T-cell (primary cell): ENCODE measurements around the gene NR1I2. TPM values are rescaled to one million over a fixed set of nuclear protein-coding genes. Genes with fewer than 3 reads are reported as not detected.

ENCODE experiments used
- ATAC-seq, 4 experiments: fragments of 200-7000 bp in 3 of 4; fragments of 150-1000 bp in 1 of 4; cut with Tn5 transposase; replicated peaks in 1 of 4; 1 replicate in 3 of 4; 2 replicates in 1 of 4; pipeline ENCODE4 v1.10.0; 2021; ENCODE audit warnings: moderate library complexity in 3 of 4, mild to moderate bottlenecking in 2 of 4, moderate number of reproducible peaks in 1 of 4
- CTCF ChIA-PET, 2 donors: fragments of 300-600 bp; sonication (Branson Sonifier 250); formaldehyde crosslinking; loops; one replicate each; lab custom pipeline; 2022; ENCODE audit warnings: antibody characterized with exemption in 2 of 2; lab: Charles Lee
- POLR2A ChIA-PET, 2 donors: fragments of 300-600 bp; sonication (Branson Sonifier 250); formaldehyde crosslinking; loops; one replicate each; lab custom pipeline; 2022; ENCODE audit warnings: antibody characterized with exemption in 2 of 2; lab: Charles Lee
- DNase-seq, 35 experiments: peaks; one replicate each; pipeline versions ENCODE4 v3.0.0 to v3.0.0-alpha.2; 2013 to 2023
- H3K27ac ChIP-seq: one replicate; pipeline ENCODE4 v1.5.1; 2013; ENCODE audit warnings: low read length
- H3K27me3 ChIP-seq, 2 experiments: replicated peaks in 1 of 2; 1 replicate in 1 of 2; 2 replicates in 1 of 2; pipeline versions ENCODE4 v1.6.1 to v1.7.0; 2013; ENCODE audit warnings: low read length in 1 of 2, mixed read lengths in 1 of 2; ENCODE audit not compliant: control insufficient read depth in 2 of 2, insufficient read depth in 2 of 2; ENCODE audit errors: extremely low read depth in 1 of 2
- H3K36me3 ChIP-seq, 2 donors: 1 replicate in 1 of 2; 2 replicates in 1 of 2; pipeline versions ENCODE4 v1.6.1 to v1.7.0; 2013; ENCODE audit warnings: low read length in 1 of 2; ENCODE audit not compliant: control insufficient read depth in 2 of 2, insufficient read depth in 1 of 2; ENCODE audit errors: extremely low read depth in 1 of 2
- H3K4me1 ChIP-seq, 2 experiments: 1 replicate in 1 of 2; 2 replicates in 1 of 2; pipeline versions ENCODE4 v1.6.1 to v1.7.0; 2013; ENCODE audit warnings: low read length in 2 of 2, mixed read lengths in 1 of 2; ENCODE audit not compliant: insufficient read depth in 2 of 2, control insufficient read depth in 1 of 2; ENCODE audit errors: extremely low read depth in 1 of 2
- H3K4me3 ChIP-seq, 2 donors: 1 replicate in 1 of 2; 2 replicates in 1 of 2; pipeline versions ENCODE4 v1.5.1 to v1.7.0; 2013; ENCODE audit warnings: mild to moderate bottlenecking in 2 of 2, low read length in 1 of 2, moderate library complexity in 1 of 2; ENCODE audit not compliant: control insufficient read depth in 1 of 2; ENCODE audit errors: extremely low read depth in 1 of 2
- H3K9me3 ChIP-seq: 2 replicates; pipeline ENCODE4 v1.7.0; 2013
- H3K27ac Mint-ChIP-seq, 2 donors: one replicate each; pipeline ENCODE4 v1.8.0; 2020 to 2021; ENCODE audit warnings: mild to moderate bottlenecking in 2 of 2, mixed read lengths in 2 of 2
- H3K27me3 Mint-ChIP-seq, 2 donors: one replicate each; pipeline ENCODE4 v1.8.0; 2021 to 2022; ENCODE audit warnings: mixed read lengths in 2 of 2
- H3K36me3 Mint-ChIP-seq: one replicate; pipeline ENCODE4 v1.8.0; 2021; ENCODE audit warnings: mixed read lengths
- H3K4me1 Mint-ChIP-seq, 3 donors: one replicate each; pipeline ENCODE4 v1.8.0; 2020 to 2022; ENCODE audit warnings: mixed read lengths in 3 of 3, mild to moderate bottlenecking in 1 of 3
- H3K4me3 Mint-ChIP-seq, 3 donors: one replicate each; pipeline ENCODE4 v1.8.0; 2020 to 2022; ENCODE audit warnings: mild to moderate bottlenecking in 3 of 3, mixed read lengths in 3 of 3, moderate library complexity in 3 of 3
- H3K9me3 Mint-ChIP-seq, 3 donors: one replicate each; pipeline ENCODE4 v1.8.0; 2020 to 2022; ENCODE audit warnings: mixed read lengths in 3 of 3
- WGBS: methylation state at CpG from one replicate; pipeline ENCODE4 v1.1.5; 2013; ENCODE audit warnings: missing lambda C conversion rate; ENCODE audit not compliant: insufficient coverage; 5-methylcytosine and 5-hydroxymethylcytosine counted together
- total RNA-seq, 35 experiments: library from RNA in 6 of 35; stranded (reverse) in 6 of 35; fragments of 120-200 nt in 1 of 35; gene quantifications; one replicate each; pipeline versions ENCODE4 v1.2.1 to v1.2.4 and lab custom pipeline; 2013 to 2026

Gene NR1I2
- total RNA-seq, 5 donors from 2014 or later (not counting 1 experiment from before 2014, with no cell fraction given), result 0.21 to 0.61 (median 0.39) TPM

DNA sequence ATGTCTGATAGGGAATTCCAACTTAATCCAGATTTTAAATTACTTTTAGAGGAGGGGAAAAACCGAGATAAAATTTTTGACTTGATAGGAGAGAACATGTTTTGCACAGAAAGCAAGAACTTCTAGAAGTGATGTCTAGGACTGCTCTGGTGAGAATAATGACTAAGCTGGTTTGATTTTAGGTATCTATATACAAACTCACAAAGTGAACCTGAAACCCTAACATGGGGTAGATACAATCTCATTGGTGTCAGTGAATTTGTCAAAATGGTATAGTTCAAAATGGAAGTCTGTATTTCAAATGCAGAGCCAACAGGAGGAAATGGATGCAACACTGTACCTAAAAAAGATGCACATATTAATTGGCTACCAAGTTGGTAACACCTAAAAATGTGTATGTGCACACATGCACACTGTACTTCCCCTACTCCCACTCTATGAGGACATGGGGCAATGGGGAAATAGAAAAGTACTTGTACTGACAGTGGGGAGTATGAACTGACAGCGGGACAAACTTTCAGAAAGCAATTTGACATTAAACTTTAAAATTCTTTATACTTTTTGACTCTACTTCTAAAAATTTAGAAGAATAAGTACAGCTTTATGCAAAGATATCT is 53.0 kb downstream of the NR1I2 start:
- ChIA-PET CTCF (no interaction called here), POLR2A (no interaction called here)
- Histone ChIP-seq H3K27me3 (no peaks in the 10 kb centered on the region), H3K27ac (no peak overlapping the region), H3K9me3 (no peaks in the 10 kb centered on the region), H3K4me1 (no peaks in the 10 kb centered on the region), H3K36me3 (no peaks in the 10 kb centered on the region), H3K4me3 (no peak overlapping the region)
- Mint-ChIP-seq H3K36me3 (peaks cover 18% of the 10 kb centered on the region), H3K9me3 (no peaks in the 10 kb centered on the region), H3K27ac (no peak overlapping the region), H3K27me3 (no peaks in the 10 kb centered on the region), H3K4me1 (peaks cover 6 to 12% (median 7%) of the 10 kb centered on the region in 3 donors), H3K4me3 (no peak overlapping the region)
- DNase-seq, result no peak
- WGBS, result no CpG with 5 or more reads among the region's 2 CpGs
- no peak for ATAC-seq

GRCh38 chr3:119835556-119835955 is 53.7 kb downstream of the NR1I2 start:
- no peaks in the 10 kb centered on the region for H3K9me3 ChIP-seq
- no peak for DNase-seq

GRCh38 chr3:119841808-119842471 is 60.0 kb downstream of the NR1I2 start:
- no peak for DNase-seq
- Histone ChIP-seq H3K4me1 (no peaks in the 10 kb centered on the region), H3K27me3 (no peaks in the 10 kb centered on the region), H3K4me3 (no peak overlapping the region), H3K9me3 (no peaks in the 10 kb centered on the region), H3K36me3 (peaks cover 3 to 5% of the 10 kb centered on the region in 2 donors), H3K27ac (no peak overlapping the region)
- Mint-ChIP-seq H3K4me1 (peaks cover 11 to 13% (median 11%) of the 10 kb centered on the region in 3 donors), H3K27ac (no peak overlapping the region), H3K4me3 (no peak overlapping the region), H3K36me3 (peaks cover 50% of the 10 kb centered on the region), H3K9me3 (peaks cover 0 to 3% (median 0%) of the 10 kb centered on the region in 3 donors), H3K27me3 (no peaks in the 10 kb centered on the region)
- ChIA-PET CTCF (interaction anchor here in 1 of 2 donors (0.6 kb wide), 1 partner anchor 1938 kb away, joined by 4 read pairs; no protein-coding TSS in a partner anchor), POLR2A (no interaction called here)
- no CpG with 5 or more reads among the region's 2 CpGs for WGBS
- ATAC-seq, result no peak

More at GRCh38 chr3:119835556-119835955, 53.7 kb downstream of the NR1I2 start:
- Mint-ChIP-seq H3K4me3 (no peak overlapping the region), H3K9me3 (no peaks in the 10 kb centered on the region), H3K27me3 (no peaks in the 10 kb centered on the region), H3K36me3 (peaks cover 23% of the 10 kb centered on the region), H3K27ac (no peak overlapping the region), H3K4me1 (peaks cover 6 to 12% (median 7%) of the 10 kb centered on the region in 3 donors)
- CTCF ChIA-PET, result no interaction called here
- ATAC-seq, result no peak
- POLR2A ChIA-PET, result no interaction called here
- Histone ChIP-seq H3K27ac (no peak overlapping the region), H3K27me3 (no peaks in the 10 kb centered on the region), H3K4me3 (no peak overlapping the region), H3K4me1 (no peaks in the 10 kb centered on the region), H3K36me3 (no peaks in the 10 kb centered on the region)

GRCh38 chr3:119849126-119849525 is 67.2 kb downstream of the NR1I2 start:
- peaks cover 70% of the 10 kb centered on the region for H3K36me3 Mint-ChIP-seq
- no peaks in the 10 kb centered on the region for H3K4me1 ChIP-seq
- DNase-seq, result no peak
- no peak for ATAC-seq
- H3K4me3 ChIP-seq, result no peak overlapping the region
- no peak overlapping the region for H3K27ac ChIP-seq
- H3K36me3 ChIP-seq, result peaks cover 0 to 5% of the 10 kb centered on the region in 2 donors
- H3K9me3 ChIP-seq, result no peaks in the 10 kb centered on the region
- no CpG with 5 or more reads among the region's 2 CpGs for WGBS
- peaks cover 12 to 18% (median 13%) of the 10 kb centered on the region in 3 donors for H3K4me1 Mint-ChIP-seq
- no peak overlapping the region for H3K4me3 Mint-ChIP-seq
- H3K9me3 Mint-ChIP-seq, result peaks cover 0 to 3% (median 0%) of the 10 kb centered on the region in 3 donors
- H3K27me3 ChIP-seq, result no peaks in the 10 kb centered on the region
- no peaks in the 10 kb centered on the region for H3K27me3 Mint-ChIP-seq
- ChIA-PET CTCF (interaction anchor here in 1 of 2 donors (1.3 to 1.4 kb wide), 2 partner anchors 30 to 298 kb away, joined by 3 read pairs; no protein-coding TSS in a partner anchor), POLR2A (interaction anchor here in 1 of 2 donors (0.6 kb wide), 1 partner anchor 244 kb away, joined by 3 read pairs; no protein-coding TSS in a partner anchor)
- no peak overlapping the region for H3K27ac Mint-ChIP-seq

DNA sequence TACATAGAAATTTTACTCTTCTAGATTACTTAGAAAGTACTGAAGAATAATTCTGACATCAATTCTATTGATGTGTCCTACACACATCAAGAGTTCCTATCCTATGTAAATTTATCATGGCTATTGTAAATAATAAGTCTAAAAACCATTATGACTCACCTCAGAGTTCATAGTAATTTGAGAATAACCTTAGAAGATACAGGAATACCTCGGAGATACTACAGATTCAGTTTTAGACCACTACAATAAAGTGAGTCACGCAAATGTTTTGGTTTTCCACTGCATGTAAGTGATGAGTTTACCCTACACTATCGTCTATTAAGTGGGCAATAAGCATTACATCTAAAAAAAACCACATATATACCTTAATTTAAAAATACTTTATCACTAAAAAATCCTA is 74.8 kb downstream of the NR1I2 start:
- H3K27me3 Mint-ChIP-seq, result no peaks in the 10 kb centered on the region
- H3K36me3 Mint-ChIP-seq, result peaks cover 73% of the 10 kb centered on the region
- H3K4me3 ChIP-seq, result no peak overlapping the region
- WGBS, result no CpG with 5 or more reads among the region's 3 CpGs
- H3K27me3 ChIP-seq, result no peaks in the 10 kb centered on the region
- H3K4me1 Mint-ChIP-seq, result peaks cover 0 to 13% (median 3%) of the 10 kb centered on the region in 3 donors
- DNase-seq, result no peak
- ChIA-PET POLR2A (no interaction called here), CTCF (no interaction called here)
- peaks cover 0 to 9% (median 2%) of the 10 kb centered on the region in 3 donors for H3K9me3 Mint-ChIP-seq
- peaks cover 0 to 14% of the 10 kb centered on the region in 2 donors for H3K36me3 ChIP-seq
- H3K27ac ChIP-seq, result no peak overlapping the region
- H3K9me3 ChIP-seq, result no peaks in the 10 kb centered on the region
- no peak for ATAC-seq
- H3K27ac Mint-ChIP-seq, result no peak overlapping the region
- no peak overlapping the region for H3K4me3 Mint-ChIP-seq
- no peaks in the 10 kb centered on the region for H3K4me1 ChIP-seq

GRCh38 chr3:119858957-119859356 is 77.1 kb downstream of the NR1I2 start:
- Histone ChIP-seq H3K9me3 (no peaks in the 10 kb centered on the region), H3K27ac (no peak overlapping the region), H3K27me3 (no peaks in the 10 kb centered on the region), H3K4me3 (no peak overlapping the region), H3K4me1 (no peaks in the 10 kb centered on the region), H3K36me3 (peaks cover 0 to 31% of the 10 kb centered on the region in 2 donors)
- no CpG with 5 or more reads among the region's 2 CpGs for WGBS
- H3K4me3 Mint-ChIP-seq, result no peak overlapping the region
- H3K27ac Mint-ChIP-seq, result no peak overlapping the region
- POLR2A ChIA-PET, result no interaction called here
- peaks cover 0 to 5% (median 0%) of the 10 kb centered on the region in 3 donors for H3K4me1 Mint-ChIP-seq
- no peak for DNase-seq
- no peaks in the 10 kb centered on the region for H3K27me3 Mint-ChIP-seq
- CTCF ChIA-PET, result interaction anchor here in 1 of 2 donors (1.3 kb wide), 1 partner anchor 288 kb away, joined by 4 read pairs; no protein-coding TSS in a partner anchor
- H3K36me3 Mint-ChIP-seq, result peaks cover 79% of the 10 kb centered on the region
- peaks cover 0 to 9% (median 4%) of the 10 kb centered on the region in 3 donors for H3K9me3 Mint-ChIP-seq
- ATAC-seq, result no peak
